Caco-2 (cell line): ENCODE results near the gene LRRC41. TPM values are rescaled to one million over a fixed set of nuclear protein-coding genes. Genes with fewer than 3 reads are reported as not detected.
"Not testable (repeated sequence)": the region's sequence is repeated elsewhere in the genome, so short reads cannot be mapped to it uniquely, and the experiment has no call there.

Source experiments
- BruUV-seq: library from RNA; stranded (reverse); fragments of 400-500 nt; replicated peaks from 2 replicates; lab custom pipeline; 2021; lab: Mats Ljungman, UMichigan
- CTCF ChIA-PET: fragments of 300-600 bp; sonication (Branson Sonifier 250); formaldehyde crosslinking; loops from one replicate; lab custom pipeline; 2022; ENCODE audit warnings: antibody characterized with exemption; lab: Charles Lee
- POLR2A ChIA-PET: fragments of 300-600 bp; sonication (Branson Sonifier 250); formaldehyde crosslinking; loops from one replicate; lab custom pipeline; 2022; ENCODE audit warnings: antibody characterized with exemption; lab: Charles Lee
- DNase-seq, 2 experiments: peaks; one replicate each; pipeline versions ENCODE4 v3.0.0 to v3.0.0-alpha.2; 2020 to 2022
- H3K27me3 ChIP-seq: replicated peaks from 2 replicates; pipeline ENCODE4 v1.6.0; 2011; ENCODE audit warnings: low read length; ENCODE audit not compliant: control insufficient read depth, insufficient read depth
- H3K36me3 ChIP-seq: 2 replicates; pipeline ENCODE4 v1.5.1; 2011; ENCODE audit warnings: low read length; ENCODE audit not compliant: control insufficient read depth, insufficient read depth
- H3K4me1 ChIP-seq: fragments of 250-450 bp; sonication (Bioruptor Pico); 2 replicates; pipeline ENCODE4 v1.5.1; 2020; ENCODE audit warnings: mild to moderate bottlenecking
- H3K4me3 ChIP-seq: 2 replicates; pipeline ENCODE4 v1.5.1; 2011; ENCODE audit warnings: low read depth, mild to moderate bottlenecking, control low read depth, low read length
- H3K9me3 ChIP-seq: fragments of 250-450 bp; sonication (Bioruptor Pico); 2 replicates; pipeline ENCODE4 v1.5.1; 2020; ENCODE audit warnings: mild to moderate bottlenecking, moderate library complexity
- H3K27ac Mint-ChIP-seq: one replicate; pipeline ENCODE4 v1.8.0; 2022; ENCODE audit warnings: mixed read lengths; ENCODE audit not compliant: unreplicated experiment
- H3K27me3 Mint-ChIP-seq: one replicate; pipeline ENCODE4 v1.8.0; 2022; ENCODE audit warnings: mixed read lengths; ENCODE audit not compliant: insufficient read depth, unreplicated experiment
- H3K36me3 Mint-ChIP-seq: one replicate; pipeline ENCODE4 v1.8.0; 2022; ENCODE audit warnings: mild to moderate bottlenecking, mixed read lengths; ENCODE audit not compliant: insufficient read depth, unreplicated experiment
- H3K4me1 Mint-ChIP-seq: one replicate; pipeline ENCODE4 v1.8.0; 2022; ENCODE audit warnings: low read depth, mixed read lengths; ENCODE audit not compliant: unreplicated experiment
- H3K4me3 Mint-ChIP-seq: one replicate; pipeline ENCODE4 v1.8.0; 2022; ENCODE audit warnings: mild to moderate bottlenecking, moderate library complexity, mixed read lengths; ENCODE audit not compliant: unreplicated experiment
- H3K9me3 Mint-ChIP-seq: one replicate; pipeline ENCODE4 v1.8.0; 2022; ENCODE audit warnings: mixed read lengths; ENCODE audit not compliant: unreplicated experiment
- intact Hi-C: fragments of 100-400 bp; cut with micrococcal nuclease; formaldehyde crosslinking; loops from one replicate; pipeline ENCODE4 v1.10.0; 2022; ENCODE audit not compliant: unreplicated experiment
- total RNA-seq: library from RNA; stranded (reverse); gene quantifications from 2 replicates; pipeline ENCODE4 v1.2.3, GENCODE V29; 2022

LRRC41 gene
- total RNA-seq, 1 experiment from 2014 or later: 41.7 TPM

DNA sequence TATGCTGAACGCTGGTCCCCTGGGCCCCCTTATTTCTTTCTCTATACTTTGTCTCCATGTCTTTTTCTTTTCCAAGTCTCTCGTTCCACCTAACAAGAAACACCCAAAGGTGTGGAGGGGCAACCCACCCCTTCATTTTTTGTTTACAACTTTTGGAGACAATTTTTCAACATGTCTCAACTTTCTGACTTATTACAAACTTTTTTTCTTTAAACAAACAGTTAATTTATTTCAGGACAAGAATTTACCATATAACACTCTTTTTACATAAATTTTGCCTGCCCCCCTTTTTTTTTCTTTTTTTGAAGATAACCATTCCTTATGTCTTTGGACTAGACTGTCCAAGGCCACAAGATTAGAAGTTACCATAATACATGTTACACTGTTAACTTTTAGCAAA lies 27.0 kb upstream of the LRRC41 start:
- BruUV-seq, H3K4me3 ChIP-seq, DNase-seq, H3K9me3 Mint-ChIP-seq, H3K4me1 ChIP-seq, H3K27ac Mint-ChIP-seq, H3K9me3 ChIP-seq, H3K4me3 Mint-ChIP-seq, H3K36me3 ChIP-seq, intact Hi-C loops, H3K27me3 ChIP-seq, H3K36me3 Mint-ChIP-seq, POLR2A ChIA-PET, CTCF ChIA-PET, H3K4me1 Mint-ChIP-seq, H3K27me3 Mint-ChIP-seq: not testable (repeated sequence)

DNA sequence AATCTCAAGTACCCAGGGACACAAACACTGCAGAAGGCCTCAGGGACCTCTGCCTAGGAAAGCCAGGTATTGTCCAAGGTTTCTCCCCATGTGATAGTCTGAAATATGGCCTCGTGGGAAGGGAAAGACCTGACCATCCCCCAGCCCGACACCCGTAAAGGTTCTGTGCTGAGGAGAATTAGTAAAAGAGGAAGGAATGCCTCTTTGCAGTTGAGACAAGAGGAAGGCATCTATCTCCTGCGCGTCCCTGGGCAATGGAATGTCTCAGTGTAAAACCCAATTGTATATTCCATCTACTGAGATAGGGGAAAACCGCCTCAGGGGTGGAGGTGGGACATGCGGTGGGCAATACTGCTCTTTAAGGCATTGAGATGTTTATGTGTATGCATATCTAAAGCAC lies 26.4 kb upstream of the LRRC41 start:
- H3K36me3 Mint-ChIP-seq, H3K4me1 ChIP-seq, BruUV-seq, H3K4me3 Mint-ChIP-seq, H3K27ac Mint-ChIP-seq, H3K4me3 ChIP-seq, H3K9me3 Mint-ChIP-seq, H3K27me3 ChIP-seq, POLR2A ChIA-PET, H3K27me3 Mint-ChIP-seq, H3K9me3 ChIP-seq, CTCF ChIA-PET, H3K4me1 Mint-ChIP-seq, intact Hi-C loops, DNase-seq, H3K36me3 ChIP-seq: not testable (repeated sequence)

DNA sequence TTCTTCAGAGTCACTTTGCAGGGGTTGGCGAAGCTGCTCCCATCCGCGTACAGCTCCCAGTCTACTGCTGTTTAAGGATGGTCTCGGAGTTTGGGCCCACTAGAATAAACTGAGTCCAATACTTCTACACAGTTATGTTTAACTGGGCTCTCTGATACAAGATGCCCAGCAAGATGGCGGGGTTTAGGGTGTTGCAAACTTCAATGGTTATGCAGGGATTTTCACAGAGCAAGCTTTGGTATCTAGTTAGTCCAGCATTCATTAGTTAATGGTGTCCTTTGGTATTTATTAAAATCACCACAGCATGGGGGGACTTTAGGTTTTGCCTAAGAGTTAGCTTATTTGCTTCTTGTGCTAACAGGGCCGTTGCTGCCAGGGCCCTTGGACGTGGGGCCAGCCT lies 24.8 kb upstream of the LRRC41 start:
- intact Hi-C loops, DNase-seq, H3K9me3 ChIP-seq, H3K27me3 Mint-ChIP-seq, H3K27me3 ChIP-seq, CTCF ChIA-PET, H3K4me3 Mint-ChIP-seq, H3K36me3 Mint-ChIP-seq, POLR2A ChIA-PET, H3K4me1 Mint-ChIP-seq, H3K4me1 ChIP-seq, H3K27ac Mint-ChIP-seq, H3K4me3 ChIP-seq, H3K9me3 Mint-ChIP-seq, BruUV-seq, H3K36me3 ChIP-seq: not testable (repeated sequence)

DNA sequence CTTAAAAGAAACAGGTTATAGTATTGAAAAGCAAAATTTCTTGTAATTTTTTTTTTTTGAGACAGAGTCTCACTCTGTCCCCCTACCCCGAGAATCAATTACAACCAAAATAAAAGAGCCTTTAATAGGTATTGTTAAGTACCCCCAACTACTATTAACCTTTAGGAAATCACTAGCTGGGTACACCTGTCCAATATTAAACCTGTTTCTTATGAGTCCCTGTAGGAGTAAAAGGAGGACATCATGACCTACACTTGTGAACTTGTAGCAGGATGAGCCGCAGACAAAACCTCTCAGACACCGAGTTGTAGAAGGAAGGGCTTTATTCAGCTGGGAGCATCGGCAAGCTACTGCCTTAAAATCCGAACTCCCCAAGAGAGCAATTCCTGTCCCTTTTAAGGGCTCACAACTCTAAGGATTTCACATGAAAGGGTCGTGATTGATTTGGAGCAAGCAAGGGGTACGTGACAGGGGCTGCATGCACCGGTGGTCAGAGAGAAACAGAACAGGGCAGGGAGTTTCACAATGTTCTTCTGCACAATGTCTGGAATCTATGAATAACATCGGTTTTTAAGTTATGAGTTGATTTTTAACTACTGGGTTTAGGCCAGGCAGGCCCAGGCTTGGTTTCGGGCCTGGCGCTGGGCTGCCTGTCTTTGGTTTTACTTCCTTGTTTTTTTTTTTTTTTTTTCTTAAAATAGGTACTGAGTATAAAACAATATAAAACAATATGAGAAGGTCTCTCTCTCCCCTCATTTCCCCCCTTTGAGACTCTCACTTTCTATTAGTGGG lies 22.1 kb upstream of the LRRC41 start:
- H3K4me1 Mint-ChIP-seq, H3K4me3 Mint-ChIP-seq, H3K9me3 ChIP-seq, H3K4me3 ChIP-seq, BruUV-seq, POLR2A ChIA-PET, H3K27me3 ChIP-seq, H3K36me3 Mint-ChIP-seq, H3K27ac Mint-ChIP-seq, H3K36me3 ChIP-seq, CTCF ChIA-PET, H3K4me1 ChIP-seq, H3K9me3 Mint-ChIP-seq, intact Hi-C loops, H3K27me3 Mint-ChIP-seq, DNase-seq: not testable (repeated sequence)

DNA sequence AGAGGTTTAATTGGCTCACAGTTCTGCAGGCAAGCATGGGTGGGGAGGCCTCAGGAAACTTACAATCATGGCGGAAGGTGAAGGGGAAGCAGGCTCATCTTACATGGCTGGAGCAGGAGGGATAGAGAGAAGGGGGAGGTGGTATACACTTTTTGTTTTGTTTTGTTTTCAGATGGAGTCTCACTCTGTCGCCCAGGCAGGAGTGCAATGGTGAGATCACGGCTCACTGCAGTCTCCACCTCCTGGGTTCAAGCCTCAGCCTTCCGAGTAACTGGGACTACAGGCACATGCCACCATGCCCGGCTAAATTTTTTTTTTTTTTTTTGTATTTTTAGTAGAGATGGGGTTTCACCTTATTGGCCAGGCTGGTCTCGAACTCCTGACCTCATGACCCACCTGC lies 18.8 kb upstream of the LRRC41 start:
- H3K36me3 Mint-ChIP-seq, H3K27ac Mint-ChIP-seq, H3K27me3 Mint-ChIP-seq, H3K4me1 Mint-ChIP-seq, H3K4me1 ChIP-seq, H3K4me3 ChIP-seq, H3K4me3 Mint-ChIP-seq, CTCF ChIA-PET, H3K9me3 ChIP-seq, H3K36me3 ChIP-seq, H3K27me3 ChIP-seq, BruUV-seq, intact Hi-C loops, POLR2A ChIA-PET, DNase-seq, H3K9me3 Mint-ChIP-seq: not testable (repeated sequence)

DNA sequence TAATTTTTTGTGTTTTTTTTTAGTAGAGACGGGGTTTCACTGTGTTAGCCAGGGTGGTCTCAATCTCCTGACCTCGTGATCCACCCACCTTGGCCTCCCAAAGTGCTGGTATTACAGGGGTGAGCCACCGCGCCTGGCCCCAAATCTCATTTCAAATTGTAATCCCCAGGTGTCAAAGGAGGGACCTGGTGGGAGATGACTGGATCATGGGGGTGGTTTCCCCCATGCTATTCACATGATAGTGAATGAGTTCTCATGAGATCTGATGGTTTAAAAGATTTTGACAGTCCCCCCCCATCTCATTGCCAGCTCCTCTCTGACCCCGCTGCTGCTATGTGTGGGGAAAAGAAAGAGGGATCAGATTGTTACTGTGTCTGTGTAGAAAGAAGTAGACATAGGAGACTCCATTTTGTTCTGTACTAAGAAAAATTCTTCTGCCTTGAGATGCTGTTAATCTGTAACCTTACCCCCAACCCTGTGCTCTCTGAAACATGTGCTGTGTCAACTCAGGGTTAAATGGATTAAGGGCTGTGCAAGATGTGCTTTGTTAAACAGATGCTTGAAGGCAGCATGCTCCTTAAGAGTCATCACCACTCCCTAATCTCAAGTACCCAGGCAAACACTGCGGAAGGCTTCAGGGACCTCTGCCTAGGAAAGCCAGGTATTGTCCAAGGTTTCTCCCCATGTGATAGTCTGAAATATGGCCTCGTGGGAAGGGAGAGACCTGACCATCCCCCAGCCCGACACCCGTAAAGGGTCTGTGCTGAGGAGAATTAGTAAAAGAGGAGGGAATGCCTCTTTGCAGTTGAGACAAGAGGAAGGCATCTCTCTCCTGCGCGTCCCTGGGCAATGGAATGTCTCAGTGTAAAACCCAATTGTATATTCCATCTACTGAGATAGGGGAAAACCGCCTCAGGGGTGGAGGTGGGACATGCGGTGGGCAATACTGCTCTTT lies 16.8 kb upstream of the LRRC41 start:
- H3K9me3 Mint-ChIP-seq, CTCF ChIA-PET, H3K27ac Mint-ChIP-seq, H3K9me3 ChIP-seq, H3K4me1 Mint-ChIP-seq, H3K36me3 ChIP-seq, POLR2A ChIA-PET, intact Hi-C loops, BruUV-seq, H3K4me3 Mint-ChIP-seq, H3K27me3 ChIP-seq, H3K4me3 ChIP-seq, H3K27me3 Mint-ChIP-seq, H3K4me1 ChIP-seq, DNase-seq: not testable (repeated sequence)
- peaks cover 10% of the 10 kb centered on the region for H3K36me3 Mint-ChIP-seq
